Activated naive CD4-positive, alpha-beta T cell treated with anti-CD3 and anti-CD28 coated beads for 36 hours (primary cell): ENCODE results near the gene INTS11. TPM values are rescaled to one million over a fixed set of nuclear protein-coding genes. Genes with fewer than 3 reads are reported as not detected.

Experiments
- CTCF ChIA-PET: fragments of 350-600 bp; sonication (Branson Sonifier 250); formaldehyde crosslinking; loops from one replicate; lab custom pipeline; 2021; ENCODE audit warnings: antibody characterized with exemption; lab: Charles Lee
- DNase-seq: peaks from one replicate; pipeline ENCODE4 v3.0.0-alpha.2; 2020
- H3K27ac Mint-ChIP-seq: one replicate; pipeline ENCODE4 v1.8.0; 2021; ENCODE audit warnings: mild to moderate bottlenecking, mixed read lengths
- H3K27me3 Mint-ChIP-seq: one replicate; pipeline ENCODE4 v1.8.0; 2021; ENCODE audit warnings: low read depth, mixed read lengths
- H3K36me3 Mint-ChIP-seq: one replicate; pipeline ENCODE4 v1.8.0; 2021; ENCODE audit warnings: low read depth, mixed read lengths
- H3K4me1 Mint-ChIP-seq: one replicate; pipeline ENCODE4 v1.8.0; 2021; ENCODE audit warnings: low read depth, mixed read lengths
- H3K4me3 Mint-ChIP-seq: one replicate; pipeline ENCODE4 v1.8.0; 2021; ENCODE audit warnings: mild to moderate bottlenecking, moderate library complexity, mixed read lengths
- H3K9me3 Mint-ChIP-seq: one replicate; pipeline ENCODE4 v1.8.0; 2021; ENCODE audit warnings: mixed read lengths
- intact Hi-C: fragments of 100-400 bp; cut with micrococcal nuclease; formaldehyde crosslinking; loops from one replicate; pipeline ENCODE4 v1.15.1; 2023
- total RNA-seq, 2 experiments: library from RNA; stranded (reverse); gene quantifications; one replicate each; pipeline ENCODE4 v1.2.3, GENCODE V29; 2021

INTS11 gene
- total RNA-seq, 2 experiments from 2014 or later: 117 to 118 TPM

DNA sequence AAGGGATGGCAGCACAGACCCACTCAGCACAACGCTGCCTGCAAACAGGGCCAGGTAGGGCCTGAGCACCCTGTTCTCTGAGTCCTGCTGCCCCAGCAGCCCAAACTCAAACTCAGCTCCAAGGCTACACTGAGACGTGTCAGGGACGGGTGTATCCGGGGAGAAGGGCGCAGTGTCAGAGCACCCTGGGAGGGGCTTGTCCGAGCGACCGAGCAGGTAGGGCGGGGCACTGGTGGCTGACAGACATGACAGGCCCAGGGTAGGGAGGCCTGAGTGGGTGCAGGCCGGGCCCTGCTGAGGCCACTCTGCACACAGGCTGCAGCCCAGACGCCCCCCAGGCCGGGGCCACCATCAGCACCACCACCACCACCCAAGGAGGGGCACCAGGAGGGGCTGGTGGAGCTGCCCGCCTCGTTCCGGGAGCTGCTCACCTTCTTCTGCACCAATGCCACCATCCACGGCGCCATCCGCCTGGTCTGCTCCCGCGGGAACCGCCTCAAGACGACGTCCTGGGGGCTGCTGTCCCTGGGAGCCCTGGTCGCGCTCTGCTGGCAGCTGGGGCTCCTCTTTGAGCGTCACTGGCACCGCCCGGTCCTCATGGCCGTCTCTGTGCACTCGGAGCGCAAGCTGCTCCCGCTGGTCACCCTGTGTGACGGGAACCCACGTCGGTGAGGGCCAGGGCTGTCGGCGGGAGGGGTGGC, 38.7 kb downstream of the INTS11 start:
- no peak overlapping the region for H3K27ac Mint-ChIP-seq
- intact Hi-C loops: no loop called here
- no peaks in the 10 kb centered on the region for H3K27me3 Mint-ChIP-seq
- no peaks in the 10 kb centered on the region for H3K4me1 Mint-ChIP-seq
- no peaks in the 10 kb centered on the region for H3K36me3 Mint-ChIP-seq
- CTCF ChIA-PET: interaction anchor here (0.7 kb wide), 1 partner anchor 155 kb away, joined by 3 read pairs; no protein-coding TSS in a partner anchor
- H3K9me3 Mint-ChIP-seq: no peaks in the 10 kb centered on the region
- no peak overlapping the region for H3K4me3 Mint-ChIP-seq
- DNase-seq: no peak

DNA sequence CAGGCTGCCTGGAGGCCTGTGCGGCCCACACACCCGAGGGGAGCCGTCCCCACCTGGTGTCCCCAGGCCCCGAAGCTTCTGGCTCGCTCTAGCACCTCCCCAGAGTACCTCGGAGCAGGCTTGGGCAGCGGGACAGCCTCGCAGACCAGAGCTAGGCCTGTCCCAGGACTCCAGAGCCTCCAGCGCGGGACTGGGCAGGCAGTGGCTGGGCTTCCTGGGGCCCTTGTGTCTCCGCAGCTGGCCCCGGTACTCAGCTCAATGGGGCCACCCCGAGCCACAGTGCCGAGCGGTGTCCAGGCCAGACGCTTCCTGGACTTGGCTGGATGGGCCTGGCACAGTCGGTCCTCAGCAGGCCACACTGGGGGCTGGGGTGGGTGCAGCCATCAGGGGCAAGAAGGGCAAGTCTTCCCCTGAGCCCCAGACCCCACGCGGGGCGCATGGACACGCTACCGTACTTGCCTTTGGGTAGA, 39.3 kb downstream of the INTS11 start:
- no peaks in the 10 kb centered on the region for H3K36me3 Mint-ChIP-seq
- intact Hi-C loops: no loop called here
- no peaks in the 10 kb centered on the region for H3K4me1 Mint-ChIP-seq
- no peaks in the 10 kb centered on the region for H3K9me3 Mint-ChIP-seq
- DNase-seq: no peak
- no peak overlapping the region for H3K27ac Mint-ChIP-seq
- no peak overlapping the region for H3K4me3 Mint-ChIP-seq
- CTCF ChIA-PET: no interaction called here
- no peaks in the 10 kb centered on the region for H3K27me3 Mint-ChIP-seq

DNA sequence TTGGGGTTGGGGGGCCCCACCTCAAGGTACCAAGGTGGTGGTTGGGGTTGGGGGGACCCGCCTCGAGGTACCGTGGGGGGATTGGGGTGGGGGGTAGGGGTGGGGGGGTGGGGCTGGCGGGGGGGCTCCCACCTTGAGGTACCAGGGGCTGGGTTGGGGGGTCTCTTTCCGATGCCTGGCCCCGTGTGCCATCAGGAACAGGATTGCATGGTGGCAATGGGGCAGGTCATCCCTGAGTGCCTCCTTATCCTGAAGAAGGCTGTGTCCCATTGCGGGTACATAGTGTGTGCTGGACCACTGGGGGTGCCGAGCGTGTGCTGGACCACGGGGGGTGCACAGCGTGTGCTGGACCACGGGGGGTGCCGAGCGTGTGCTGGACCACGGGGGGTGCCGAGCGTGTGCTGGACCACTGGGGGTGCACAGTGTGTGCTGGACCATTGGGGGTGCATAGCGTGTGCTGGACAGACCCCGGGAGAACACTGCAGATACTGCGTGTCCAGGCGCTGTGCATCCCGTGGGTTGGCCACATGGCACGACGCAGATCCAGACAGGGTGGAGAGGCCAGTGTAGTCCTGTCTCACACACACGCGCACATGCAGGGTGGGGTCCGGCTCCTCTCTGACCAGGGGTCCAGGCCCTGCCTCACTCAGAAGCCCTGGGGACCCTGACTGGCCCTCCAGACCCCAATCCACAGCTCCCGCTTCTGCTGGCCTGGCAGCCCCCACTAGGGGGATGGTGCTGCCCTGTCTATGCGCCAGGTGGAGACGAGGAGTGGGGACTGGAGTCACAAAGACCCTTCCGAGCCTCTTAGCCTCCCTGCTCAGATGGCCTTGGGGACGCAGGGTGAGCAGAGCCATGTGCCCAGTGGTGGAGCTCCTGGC, 40.0 kb downstream of the INTS11 start:
- DNase-seq: no peak
- intact Hi-C loops: no loop called here
- Mint-ChIP-seq H3K4me1 (no peaks in the 10 kb centered on the region), H3K27me3 (no peaks in the 10 kb centered on the region), H3K4me3 (no peak overlapping the region), H3K27ac (no peak overlapping the region), H3K36me3 (no peaks in the 10 kb centered on the region), H3K9me3 (no peaks in the 10 kb centered on the region)
- CTCF ChIA-PET: no interaction called here

DNA sequence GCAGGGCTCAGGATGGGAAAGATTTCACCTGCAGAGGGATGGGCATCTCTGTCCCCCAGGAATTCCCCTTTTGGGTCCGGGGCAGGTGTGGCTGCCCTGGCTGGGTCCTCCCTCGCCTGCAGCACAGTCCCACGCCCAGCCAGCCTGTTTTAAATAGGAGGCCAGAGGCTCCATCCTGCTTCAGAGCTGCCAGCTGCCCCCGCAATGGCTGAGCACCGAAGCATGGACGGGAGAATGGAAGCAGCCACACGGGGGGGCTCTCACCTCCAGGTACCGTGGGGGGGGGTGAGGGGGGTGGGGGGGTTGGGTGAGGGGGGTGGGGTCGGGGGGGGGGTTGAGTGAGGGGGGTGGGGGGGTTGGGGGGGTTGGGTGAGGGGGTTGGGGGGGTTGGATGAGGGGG, 40.6 kb downstream of the INTS11 start:
- no peak for DNase-seq

DNA sequence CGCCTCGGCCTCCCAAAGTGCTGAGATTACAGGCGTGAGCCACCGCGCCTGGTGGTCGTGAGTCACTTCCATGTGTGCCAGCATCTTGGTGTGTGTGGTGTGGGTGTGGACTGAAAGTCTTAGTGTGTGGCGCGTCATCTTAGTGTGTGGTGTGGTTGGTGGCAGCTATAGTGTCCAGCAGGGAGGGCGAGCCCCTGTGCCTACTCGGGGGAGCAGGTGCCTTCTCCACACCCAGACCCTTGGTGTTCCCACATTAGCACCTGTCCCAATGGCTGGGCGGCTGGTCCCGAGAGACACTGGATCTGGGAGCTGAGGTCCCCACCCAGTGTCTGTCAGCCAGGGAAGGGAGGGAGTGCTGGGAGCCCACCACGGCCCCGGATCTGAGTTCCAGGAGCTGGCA, 41.5 kb downstream of the INTS11 start:
- CTCF ChIA-PET: no interaction called here
- Mint-ChIP-seq H3K4me3 (no peak overlapping the region), H3K36me3 (no peaks in the 10 kb centered on the region), H3K27ac (no peak overlapping the region), H3K27me3 (no peaks in the 10 kb centered on the region), H3K9me3 (no peaks in the 10 kb centered on the region), H3K4me1 (no peaks in the 10 kb centered on the region)
- DNase-seq: no peak
- intact Hi-C loops: no loop called here

More for the DNA sequence above, 40.6 kb downstream of the INTS11 start:
- Mint-ChIP-seq H3K27ac (no peak overlapping the region), H3K4me1 (no peaks in the 10 kb centered on the region), H3K27me3 (no peaks in the 10 kb centered on the region), H3K36me3 (no peaks in the 10 kb centered on the region), H3K9me3 (no peaks in the 10 kb centered on the region), H3K4me3 (no peak overlapping the region)
- intact Hi-C loops: no loop called here
- CTCF ChIA-PET: no interaction called here

DNA sequence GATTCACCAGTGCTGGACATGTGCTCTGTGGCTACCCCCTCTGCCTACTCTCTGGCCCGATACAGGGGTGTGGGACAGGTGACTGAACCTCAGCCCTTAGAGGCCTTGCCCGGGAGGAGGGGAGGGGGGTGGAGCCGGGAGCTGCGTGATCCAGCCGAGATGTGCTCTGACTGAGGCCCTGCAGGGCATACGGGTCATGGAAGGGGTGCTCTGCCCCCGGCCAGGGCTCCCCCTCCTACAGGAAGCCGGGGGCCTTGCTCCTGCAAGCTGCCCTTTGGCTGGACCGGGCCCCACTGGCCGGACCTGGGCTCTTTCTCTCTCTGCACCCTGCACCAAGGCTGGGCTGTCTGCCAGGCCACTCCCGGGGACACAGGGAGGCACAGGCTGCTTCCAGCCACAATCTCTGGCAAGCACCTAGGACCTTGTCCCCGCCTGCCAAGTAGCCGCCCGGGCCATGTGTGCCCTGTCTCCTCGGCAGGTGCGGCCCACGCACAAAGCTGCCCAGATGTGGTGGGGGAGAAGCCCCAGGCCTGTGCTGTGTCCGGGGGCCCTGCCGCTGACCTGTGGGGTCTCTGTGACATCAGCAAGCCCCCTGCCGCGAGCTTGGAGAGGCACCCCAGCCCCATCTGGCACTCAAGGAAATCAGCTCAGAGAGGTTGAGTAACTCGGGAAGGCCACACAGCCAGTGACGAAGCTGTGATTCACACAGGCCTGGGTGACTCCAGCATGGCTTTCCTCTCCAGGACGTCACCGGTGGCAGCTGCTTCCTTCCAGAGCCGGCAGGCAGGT, 42.7 kb downstream of the INTS11 start:
- DNase-seq: peak; percentile 27
- no peaks in the 10 kb centered on the region for H3K36me3 Mint-ChIP-seq
- intact Hi-C loops: no loop called here
- H3K9me3 Mint-ChIP-seq: no peaks in the 10 kb centered on the region
- CTCF ChIA-PET: interaction anchor here (0.8 to 1.5 kb wide), 3 partner anchors 8 to 19 kb away, joined by 3 to 4 read pairs (median 3); partner anchors contain the start of gene UBE2J2
- no peak overlapping the region for H3K4me3 Mint-ChIP-seq
- no peaks in the 10 kb centered on the region for H3K27me3 Mint-ChIP-seq
- H3K27ac Mint-ChIP-seq: no peak overlapping the region
- H3K4me1 Mint-ChIP-seq: no peaks in the 10 kb centered on the region

DNA sequence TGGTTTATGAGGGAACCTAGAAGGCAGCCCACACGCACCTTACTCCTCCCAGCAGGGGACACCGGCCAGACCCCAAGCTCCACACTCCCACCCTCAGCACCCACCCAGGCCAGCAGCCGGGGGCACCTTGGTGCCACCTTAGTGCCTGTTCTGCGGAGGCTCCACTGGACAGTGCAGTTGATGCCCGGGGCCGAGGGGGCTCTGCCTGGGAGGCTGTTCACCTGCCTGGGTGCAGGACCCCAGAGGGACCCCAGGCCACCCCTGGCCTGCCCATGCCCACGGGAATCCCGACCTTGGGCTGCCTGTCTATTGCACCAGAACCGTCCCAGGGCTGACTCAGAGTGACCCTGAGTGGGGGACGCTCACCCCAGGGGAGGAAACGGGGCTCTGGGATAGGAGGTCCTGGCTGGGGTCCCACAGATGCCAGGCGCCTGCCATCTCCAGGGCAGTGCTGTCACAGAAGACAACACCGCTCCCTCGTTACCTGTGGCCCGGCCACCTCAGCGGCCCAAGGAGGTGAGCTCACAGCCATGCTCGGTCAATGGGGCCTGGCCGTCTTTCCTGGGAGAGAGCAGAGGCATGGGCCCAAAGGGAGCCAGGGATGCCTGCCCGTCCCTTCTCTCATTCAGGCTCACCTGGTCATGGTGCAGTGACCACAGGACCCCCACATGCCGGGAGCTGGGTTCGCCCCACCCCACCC, 43.5 kb downstream of the INTS11 start:
- no peaks in the 10 kb centered on the region for H3K36me3 Mint-ChIP-seq
- H3K9me3 Mint-ChIP-seq: no peaks in the 10 kb centered on the region
- no peak overlapping the region for H3K27ac Mint-ChIP-seq
- H3K4me1 Mint-ChIP-seq: no peaks in the 10 kb centered on the region
- H3K4me3 Mint-ChIP-seq: no peak overlapping the region
- no peaks in the 10 kb centered on the region for H3K27me3 Mint-ChIP-seq
- CTCF ChIA-PET: interaction anchor here (1.5 kb wide), 1 partner anchor 19 kb away, joined by 4 read pairs; no protein-coding TSS in a partner anchor
- intact Hi-C loops: no loop called here
- no peak for DNase-seq

DNA sequence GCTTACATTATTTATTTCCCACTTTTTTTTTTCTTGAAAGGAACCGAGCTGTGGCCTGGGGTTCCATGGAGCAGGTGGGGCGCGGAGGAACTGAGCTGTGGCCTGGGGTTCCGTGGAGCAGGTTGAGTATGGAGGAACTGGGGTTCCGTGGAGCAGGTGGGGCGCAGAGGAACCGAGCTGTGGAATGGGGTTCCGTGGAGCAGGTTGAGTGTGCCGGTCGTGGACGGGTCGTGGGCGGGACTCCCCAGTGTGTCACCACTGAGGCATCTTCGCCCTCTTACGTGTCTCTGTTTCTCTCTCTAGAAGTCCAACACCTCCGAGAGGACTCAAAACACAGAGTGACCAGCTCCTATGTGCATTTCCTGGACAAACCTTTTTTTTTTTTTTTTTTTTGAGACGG, 45.4 kb downstream of the INTS11 start:
- intact Hi-C loops: no loop called here
- DNase-seq: no peak
- no peak overlapping the region for H3K27ac Mint-ChIP-seq
- H3K9me3 Mint-ChIP-seq: no peaks in the 10 kb centered on the region
- CTCF ChIA-PET: interaction anchor here (0.6 to 0.7 kb wide), 2 partner anchors 21 to 276 kb away, joined by 3 to 4 read pairs; no protein-coding TSS in a partner anchor
- no peak overlapping the region for H3K4me3 Mint-ChIP-seq
- no peaks in the 10 kb centered on the region for H3K36me3 Mint-ChIP-seq
- H3K4me1 Mint-ChIP-seq: peaks cover 4% of the 10 kb centered on the region
- H3K27me3 Mint-ChIP-seq: no peaks in the 10 kb centered on the region

DNA sequence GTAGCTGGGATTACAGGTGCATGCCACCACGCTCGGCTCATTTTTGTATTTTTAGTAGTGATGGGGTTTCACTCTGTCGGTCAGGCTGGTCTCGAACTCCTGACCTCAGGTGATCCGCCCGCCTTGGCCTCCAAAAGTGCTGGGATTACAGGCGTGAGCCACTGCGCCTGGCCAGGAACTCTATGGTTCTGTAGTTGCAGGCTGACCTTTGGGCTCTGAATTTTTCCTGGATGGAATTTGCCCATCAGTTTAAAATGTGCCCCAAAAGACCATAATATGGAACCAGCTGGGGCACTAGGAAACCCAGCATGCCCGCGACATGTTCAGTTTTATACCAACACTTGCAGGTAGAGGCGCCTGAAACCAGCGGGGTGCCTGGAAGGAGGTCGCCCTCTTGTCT, 45.8 kb downstream of the INTS11 start:
- CTCF ChIA-PET: interaction anchor here (0.6 to 0.7 kb wide), 2 partner anchors 22 to 276 kb away, joined by 3 to 4 read pairs; no protein-coding TSS in a partner anchor
- no peak for DNase-seq
- intact Hi-C loops: no loop called here
- Mint-ChIP-seq H3K27me3 (no peaks in the 10 kb centered on the region), H3K4me3 (no peak overlapping the region), H3K36me3 (no peaks in the 10 kb centered on the region), H3K9me3 (no peaks in the 10 kb centered on the region), H3K27ac (no peak overlapping the region), H3K4me1 (peaks cover 4% of the 10 kb centered on the region)

DNA sequence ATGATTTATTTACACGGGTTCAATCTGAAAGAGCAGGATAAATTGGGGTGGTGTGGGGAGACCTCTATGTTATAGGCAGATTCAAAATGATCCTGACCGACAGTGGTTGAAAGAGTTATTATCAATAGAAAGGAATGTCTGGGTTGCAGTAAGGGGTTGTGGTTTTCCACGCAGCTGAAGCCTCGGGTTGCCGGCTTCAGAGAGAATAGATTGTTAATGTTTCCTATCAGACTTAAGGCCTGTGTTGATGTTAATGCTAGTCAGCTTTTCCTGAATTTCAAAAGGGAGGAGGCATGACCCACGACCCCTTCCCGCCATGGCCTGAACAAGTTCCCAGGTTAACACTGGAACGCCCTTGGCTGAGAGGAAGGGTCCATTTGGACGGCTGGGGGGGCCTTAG, 48.6 kb downstream of the INTS11 start:
- H3K27ac Mint-ChIP-seq: no peak overlapping the region
- H3K4me3 Mint-ChIP-seq: no peak overlapping the region
- intact Hi-C loops: no loop called here
- CTCF ChIA-PET: interaction anchor here (0.7 kb wide), 1 partner anchor 153 kb away, joined by 3 read pairs; no protein-coding TSS in a partner anchor
- no peak for DNase-seq
- H3K9me3 Mint-ChIP-seq: no peaks in the 10 kb centered on the region
- peaks cover 9% of the 10 kb centered on the region for H3K36me3 Mint-ChIP-seq
- H3K27me3 Mint-ChIP-seq: no peaks in the 10 kb centered on the region
- peaks cover 24% of the 10 kb centered on the region for H3K4me1 Mint-ChIP-seq

DNA sequence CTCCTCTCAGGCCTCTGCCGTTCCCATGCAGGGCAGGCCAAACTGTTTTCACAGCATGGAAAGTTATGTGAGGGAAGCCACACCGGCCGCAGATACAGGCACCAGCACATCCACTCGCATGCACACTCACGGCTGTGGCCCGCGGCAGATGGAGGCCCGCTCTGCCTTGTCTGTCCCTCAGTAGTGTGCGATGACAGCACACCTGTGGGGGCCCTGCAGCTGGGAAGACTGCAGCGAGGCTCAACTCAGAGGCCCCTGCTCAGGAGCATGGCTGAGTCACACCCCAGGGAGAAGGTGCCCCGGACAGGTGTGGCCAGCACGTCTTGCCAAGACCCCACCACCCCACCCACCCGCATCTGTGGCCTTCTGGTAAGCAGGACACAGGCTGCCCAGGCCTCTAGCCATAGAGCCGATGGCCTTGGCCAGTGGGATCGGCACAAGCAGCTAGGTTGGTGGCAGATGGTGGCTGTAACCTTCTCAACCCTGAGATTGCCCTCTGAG, 49.5 kb downstream of the INTS11 start:
- intact Hi-C loops: no loop called here
- peaks cover 14% of the 10 kb centered on the region for H3K36me3 Mint-ChIP-seq
- no peaks in the 10 kb centered on the region for H3K9me3 Mint-ChIP-seq
- no peaks in the 10 kb centered on the region for H3K27me3 Mint-ChIP-seq
- no peak for DNase-seq
- peak overlapping the region; percentile 60 for H3K4me3 Mint-ChIP-seq
- CTCF ChIA-PET: interaction anchor here (0.7 kb wide), 1 partner anchor 152 kb away, joined by 3 read pairs; no protein-coding TSS in a partner anchor
- peaks cover 32% of the 10 kb centered on the region for H3K4me1 Mint-ChIP-seq
- no peak overlapping the region for H3K27ac Mint-ChIP-seq
